Measurements from ENCODE around the gene CDKN1C.
A peak's percentile ranks its signal among the peaks of the same experiment; 100 is the strongest.

Gene CDKN1C

GRCh38 chr11:2904153-2905052 is 18.8 kb upstream of the CDKN1C start:
- no peak for TF ChIP-seq CTCF (conservative IDR thresholded peaks at IDR 0.05; ENCODE audit: low read depth, low read length)
- H3K4me3 ChIP-seq (ENCODE audit: low read length), result no peak overlapping the region
- DNase-seq (ENCODE audit: low read depth), result no peak

- no peak overlapping the region for H3K4me3 ChIP-seq (ENCODE audit: low read length)
- no peak for TF ChIP-seq CTCF (conservative IDR thresholded peaks at IDR 0.05; ENCODE audit: low read depth, low read length)
- no peak for DNase-seq (ENCODE audit: low read depth)
These were observed 18.1 kb upstream of the CDKN1C start for GRCh38 chr11:2903672-2904011.

- H3K4me3 ChIP-seq (ENCODE audit: low read length), result peak overlapping the region; percentile 52
- TF ChIP-seq CTCF (conservative IDR thresholded peaks at IDR 0.05; ENCODE audit: low read depth, low read length), result no peak
- DNase-seq (ENCODE audit: low read depth), result no peak
These were observed 17.5 kb upstream of the CDKN1C start for GRCh38 chr11:2902784-2903671.

GRCh38 chr11:2901854-2902783 is 16.5 kb upstream of the CDKN1C start:
- H3K4me3 ChIP-seq (ENCODE audit: low read length), result peak overlapping the region; percentile 52
- no peak for TF ChIP-seq CTCF (conservative IDR thresholded peaks at IDR 0.05; ENCODE audit: low read depth, low read length)
- peak; percentile 42 for DNase-seq (ENCODE audit: low read depth)

GRCh38 chr11:2901196-2901796 is 15.7 kb upstream of the CDKN1C start:
- peak overlapping the region; percentile 45 for H3K4me3 ChIP-seq (ENCODE audit: low read length)
- no peak for DNase-seq (ENCODE audit: low read depth)
- TF ChIP-seq CTCF (conservative IDR thresholded peaks at IDR 0.05; ENCODE audit: low read depth, low read length), result no peak

GRCh38 chr11:2899080-2899783 is 13.7 kb upstream of the CDKN1C start:
- no peak overlapping the region for H3K4me3 ChIP-seq (ENCODE audit: low read length)
- DNase-seq (ENCODE audit: low read depth), result no peak
- no peak for TF ChIP-seq CTCF (conservative IDR thresholded peaks at IDR 0.05; ENCODE audit: low read depth, low read length)

All from retinal pigment epithelial cell (primary cell).